ENCODE results near the gene BAIAP3.
A peak's percentile ranks its signal among the peaks of the same experiment; 100 is the strongest.

BAIAP3 gene

GRCh38 chr16:1372292-1372950 is 39.0 kb downstream of the BAIAP3 start:
- no peak overlapping the region for H3K4me3 ChIP-seq (replicated peaks; ENCODE audit: low read depth, low read length)
- no peak for DNase-seq (ENCODE audit: extremely low read depth, low read depth)
- no peak for TF ChIP-seq CTCF (IDR thresholded peaks at IDR 0.05; ENCODE audit: low read depth, low read length, missing control alignments)

- no peak for TF ChIP-seq CTCF (IDR thresholded peaks at IDR 0.05; ENCODE audit: low read depth, low read length, missing control alignments)
- H3K4me3 ChIP-seq (replicated peaks; ENCODE audit: low read depth, low read length), result no peak overlapping the region
- no peak for DNase-seq (ENCODE audit: extremely low read depth, low read depth)
These were observed 41.2 kb downstream of the BAIAP3 start for GRCh38 chr16:1374418-1375297.

DNA sequence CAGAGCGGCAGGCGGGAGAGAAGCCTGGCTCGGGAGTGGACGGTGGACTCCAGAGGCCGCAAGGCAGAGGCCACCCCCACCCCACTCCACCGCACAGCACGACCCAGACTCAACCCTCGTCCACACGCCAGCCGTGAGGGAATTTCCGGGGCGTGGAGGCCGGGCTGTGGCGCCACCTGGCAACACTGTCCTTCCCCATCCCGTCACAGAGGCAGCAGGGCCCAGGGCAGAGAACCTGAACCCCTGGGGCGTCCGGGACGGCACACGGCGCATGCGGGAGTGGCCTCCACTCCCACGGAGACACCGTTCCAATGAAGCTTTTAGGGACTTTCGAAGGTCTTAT is 41.8 kb downstream of the BAIAP3 start:
- no peak for DNase-seq (ENCODE audit: extremely low read depth, low read depth)
- H3K4me3 ChIP-seq (replicated peaks; ENCODE audit: low read depth, low read length), result no peak overlapping the region
- TF ChIP-seq CTCF (IDR thresholded peaks at IDR 0.05; ENCODE audit: low read depth, low read length, missing control alignments), result no peak

DNA sequence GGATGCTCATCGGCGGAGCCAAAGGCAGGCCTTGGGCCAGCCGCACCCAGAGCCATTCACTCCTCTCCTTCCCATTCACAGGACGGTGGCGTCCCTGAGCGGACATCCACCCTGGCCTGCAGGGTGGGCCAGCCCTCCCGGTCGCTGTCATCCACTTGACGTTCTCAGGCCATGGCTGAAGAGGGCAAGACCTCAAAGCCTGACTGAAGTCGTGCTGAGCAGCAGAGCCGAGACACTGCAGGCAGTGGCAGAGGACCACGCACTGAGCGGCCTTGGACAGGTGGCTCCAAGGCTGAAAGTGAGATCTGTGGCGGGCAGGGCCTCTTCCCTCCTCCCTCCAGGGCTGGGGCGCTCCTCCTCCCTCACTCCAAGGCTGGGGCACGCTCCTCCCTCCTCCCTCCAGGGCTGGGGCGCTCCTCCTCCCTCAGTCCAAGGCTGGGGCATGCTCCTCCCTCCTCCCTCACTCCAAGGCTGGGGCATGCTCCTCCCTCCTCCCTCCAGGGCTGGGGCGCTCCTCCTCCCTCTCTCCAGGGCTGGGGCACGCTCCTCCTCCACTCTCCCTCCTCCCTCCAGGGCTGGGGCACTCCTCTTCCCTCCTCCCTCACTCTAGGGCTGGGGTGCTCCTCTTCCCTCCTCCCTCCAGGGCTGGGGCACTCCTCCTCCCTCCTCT is 42.4 kb downstream of the BAIAP3 start:
- no peak for TF ChIP-seq CTCF (IDR thresholded peaks at IDR 0.05; ENCODE audit: low read depth, low read length, missing control alignments)
- no peak for DNase-seq (ENCODE audit: extremely low read depth, low read depth)

GRCh38 chr16:1377406-1378010 is 44.1 kb downstream of the BAIAP3 start:
- TF ChIP-seq CTCF (IDR thresholded peaks at IDR 0.05; ENCODE audit: low read depth, low read length, missing control alignments), result no peak
- DNase-seq (ENCODE audit: extremely low read depth, low read depth), result no peak
- H3K4me3 ChIP-seq (replicated peaks; ENCODE audit: low read depth, low read length), result peak overlapping the region; percentile 62

More for the DNA sequence above, 42.4 kb downstream of the BAIAP3 start:
- no peak overlapping the region for H3K4me3 ChIP-seq (replicated peaks; ENCODE audit: low read depth, low read length)

DNA sequence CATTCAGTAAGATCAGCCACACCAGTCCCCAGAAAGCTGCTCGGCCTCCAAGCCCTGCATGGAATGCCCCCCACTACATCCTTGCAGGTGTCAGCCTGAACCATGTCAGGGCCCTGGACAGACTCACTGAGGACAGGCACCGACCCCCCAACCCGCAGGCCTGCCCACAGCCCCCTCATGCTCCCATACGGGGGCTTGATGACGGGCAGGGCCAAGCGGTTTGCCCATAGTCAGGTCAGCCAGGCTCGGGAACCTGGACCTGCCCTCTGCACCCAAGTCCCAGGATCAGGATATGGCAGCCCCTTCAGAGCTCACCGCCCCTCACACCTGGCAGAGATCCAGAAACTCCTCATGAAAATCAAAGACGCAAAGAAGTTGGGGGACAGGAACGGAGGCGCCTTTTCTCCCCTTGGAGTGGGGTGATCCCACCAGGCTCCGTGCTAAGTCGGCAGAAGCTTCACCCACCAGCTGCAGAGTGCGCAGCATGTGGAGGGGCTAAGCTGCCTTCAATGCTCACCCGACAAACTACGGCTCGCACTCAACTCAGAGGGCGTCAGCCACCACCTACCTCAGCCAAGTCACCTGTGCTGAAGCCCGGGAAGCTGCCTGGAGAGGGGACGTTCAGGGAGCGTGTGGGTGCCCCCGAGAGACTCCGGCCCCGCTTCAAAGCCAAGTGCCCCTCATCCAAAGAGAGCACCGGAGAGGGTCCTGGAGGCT is 44.8 kb downstream of the BAIAP3 start:
- H3K4me3 ChIP-seq (replicated peaks; ENCODE audit: low read depth, low read length), result peak overlapping the region; percentile 62
- no peak for TF ChIP-seq CTCF (IDR thresholded peaks at IDR 0.05; ENCODE audit: low read depth, low read length, missing control alignments)
- no peak for DNase-seq (ENCODE audit: extremely low read depth, low read depth)

Measured in HFF-Myc (cell line).